HL-60 (cell line): ENCODE measurements around the gene PCDHB5.
"Not testable (repeated sequence)": the region's sequence is repeated elsewhere in the genome, so short reads cannot be mapped to it uniquely, and the experiment has no call there.

ENCODE experiments used
- DNase-seq, 2 experiments: peaks; one replicate each; pipeline ENCODE4 v3.0.0-alpha.2; 2010 to 2020; ENCODE audit warnings: low read depth in 1 of 2, low spot score in 1 of 2
- H3K27ac ChIP-seq: fragments of 250-450 bp; sonication (Bioruptor Pico); replicated peaks from 2 replicates; pipeline ENCODE4 v1.5.1; 2020; ENCODE audit warnings: mild to moderate bottlenecking, moderate library complexity
- H3K27me3 ChIP-seq: fragments of 250-450 bp; sonication (Bioruptor Pico); 2 replicates; pipeline ENCODE4 v1.5.1; 2021; ENCODE audit warnings: mild to moderate bottlenecking, moderate library complexity; ENCODE audit not compliant: insufficient read depth, poor library complexity, severe bottlenecking
- H3K4me3 ChIP-seq: replicated peaks from 2 replicates; pipeline ENCODE4 v1.5.1; 2011; ENCODE audit warnings: mild to moderate bottlenecking, control low read depth, low read length; ENCODE audit not compliant: insufficient read depth
- GABPA ChIP-seq: IDR thresholded peaks from 2 replicates; pipeline ENCODE4 v1.6.1; 2012; ENCODE audit warnings: low read depth
- POLR2AphosphoS5 ChIP-seq: IDR thresholded peaks from 2 replicates; pipeline ENCODE4 v1.6.1; 2012; ENCODE audit warnings: low read depth
- REST ChIP-seq: IDR thresholded peaks from 2 replicates; pipeline ENCODE4 v1.6.1; 2012; ENCODE audit warnings: low read depth; ENCODE audit not compliant: insufficient replicate concordance
- SPI1 ChIP-seq: IDR thresholded peaks from 2 replicates; pipeline ENCODE4 v1.6.1; 2012; ENCODE audit warnings: low read depth, mild to moderate bottlenecking, borderline replicate concordance
- long read RNA-seq: library from polyadenylated mRNA; unstranded; transcript quantifications from one replicate; pipeline ENCODE4 v2.0.0, GENCODE V29; 2020
- TF ChIP-seq, protein P1 (sequence below): IDR thresholded peaks from one replicate; pipeline ENCODE4 v1.5.1; 2011; ENCODE audit warnings: low read length, control low read depth, inconsistent platforms; ENCODE audit not compliant: insufficient read depth

PCDHB5 gene
- long read RNA-seq = 0 reads

- DNase-seq = no peak
- TF ChIP-seq REST = no peak
- no peak for TF ChIP-seq GABPA
- TF ChIP-seq, protein P1, sequence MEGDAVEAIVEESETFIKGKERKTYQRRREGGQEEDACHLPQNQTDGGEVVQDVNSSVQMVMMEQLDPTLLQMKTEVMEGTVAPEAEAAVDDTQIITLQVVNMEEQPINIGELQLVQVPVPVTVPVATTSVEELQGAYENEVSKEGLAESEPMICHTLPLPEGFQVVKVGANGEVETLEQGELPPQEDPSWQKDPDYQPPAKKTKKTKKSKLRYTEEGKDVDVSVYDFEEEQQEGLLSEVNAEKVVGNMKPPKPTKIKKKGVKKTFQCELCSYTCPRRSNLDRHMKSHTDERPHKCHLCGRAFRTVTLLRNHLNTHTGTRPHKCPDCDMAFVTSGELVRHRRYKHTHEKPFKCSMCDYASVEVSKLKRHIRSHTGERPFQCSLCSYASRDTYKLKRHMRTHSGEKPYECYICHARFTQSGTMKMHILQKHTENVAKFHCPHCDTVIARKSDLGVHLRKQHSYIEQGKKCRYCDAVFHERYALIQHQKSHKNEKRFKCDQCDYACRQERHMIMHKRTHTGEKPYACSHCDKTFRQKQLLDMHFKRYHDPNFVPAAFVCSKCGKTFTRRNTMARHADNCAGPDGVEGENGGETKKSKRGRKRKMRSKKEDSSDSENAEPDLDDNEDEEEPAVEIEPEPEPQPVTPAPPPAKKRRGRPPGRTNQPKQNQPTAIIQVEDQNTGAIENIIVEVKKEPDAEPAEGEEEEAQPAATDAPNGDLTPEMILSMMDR = no peak
- no peak for TF ChIP-seq POLR2AphosphoS5
- no peak for TF ChIP-seq SPI1
- Histone ChIP-seq H3K27ac (no peak within 1 kb of the TSS), H3K27me3 (no peaks in the 10 kb centered on the region), H3K4me3 (no peak within 1 kb of the TSS)
Observed at GRCh38 chr5:141135030-141135717, at the start of gene PCDHB5. Gene PCDHB5, plus strand, starts transcription at chr5:141135206. Its CDS starts 229 bp downstream, at chr5:141135435.

DNA sequence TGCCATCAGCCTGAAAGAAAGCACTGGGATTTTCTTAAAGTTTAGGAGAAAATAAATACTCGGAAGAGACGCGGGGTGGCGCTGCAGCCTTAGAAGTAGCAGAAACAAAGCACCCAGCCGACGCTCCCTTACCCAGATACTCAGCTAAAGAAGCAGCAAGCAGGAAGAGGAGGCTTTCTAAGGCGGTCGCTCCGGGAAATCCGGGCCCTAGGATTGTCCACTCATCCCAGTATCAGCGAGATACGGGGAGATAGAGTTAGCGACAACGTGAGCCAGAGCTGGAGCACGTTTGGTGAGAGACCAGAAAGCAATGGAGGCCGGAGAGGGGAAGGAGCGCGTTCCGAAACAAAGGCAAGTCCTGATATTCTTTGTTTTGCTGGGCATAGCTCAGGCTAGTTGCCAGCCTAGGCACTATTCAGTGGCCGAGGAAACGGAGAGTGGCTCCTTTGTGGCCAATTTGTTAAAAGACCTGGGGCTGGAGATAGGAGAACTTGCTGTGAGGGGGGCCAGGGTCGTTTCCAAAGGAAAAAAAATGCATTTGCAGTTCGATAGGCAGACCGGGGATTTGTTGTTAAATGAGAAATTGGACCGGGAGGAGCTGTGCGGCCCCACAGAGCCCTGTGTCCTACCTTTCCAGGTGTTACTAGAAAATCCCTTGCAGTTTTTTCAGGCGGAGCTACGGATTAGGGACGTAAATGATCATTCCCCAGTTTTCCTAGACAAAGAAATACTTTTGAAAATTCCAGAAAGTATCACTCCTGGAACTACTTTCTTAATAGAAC is 40.3 kb upstream of the PCDHB5 start, which contains the start of gene PCDHB2:
PCDHB2 (plus strand) TSS at position 135 of the 782 bp plus-strand sequence; CDS start at position 311, 176 bp downstream.
- no peak for DNase-seq
- H3K27ac ChIP-seq = no peak within 1 kb of the TSS
- H3K27me3 ChIP-seq = no peaks in the 10 kb centered on the region
- no peak for TF ChIP-seq SPI1
- TF ChIP-seq POLR2AphosphoS5 = no peak
- no peak for TF ChIP-seq REST
- TF ChIP-seq, protein P1 = no peak
- TF ChIP-seq GABPA = no peak
- no peak within 1 kb of the TSS for H3K4me3 ChIP-seq

DNA sequence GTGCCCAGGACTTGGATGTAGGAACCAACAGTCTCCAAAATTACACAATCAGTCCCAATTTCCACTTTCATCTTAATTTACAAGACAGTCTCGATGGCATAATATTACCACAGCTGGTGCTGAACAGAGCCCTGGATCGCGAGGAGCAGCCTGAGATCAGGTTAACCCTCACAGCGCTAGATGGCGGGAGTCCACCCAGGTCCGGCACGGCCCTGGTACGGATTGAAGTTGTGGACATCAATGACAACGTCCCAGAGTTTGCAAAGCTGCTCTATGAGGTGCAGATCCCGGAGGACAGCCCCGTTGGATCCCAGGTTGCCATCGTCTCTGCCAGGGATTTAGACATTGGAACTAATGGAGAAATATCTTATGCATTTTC is 39.8 kb upstream of the PCDHB5 start:
- Histone ChIP-seq H3K27ac (no peak overlapping the region), H3K27me3 (no peaks in the 10 kb centered on the region), H3K4me3 (no peak overlapping the region)
- TF ChIP-seq REST (no peak), POLR2AphosphoS5 (no peak), GABPA (no peak), SPI1 (no peak)
- TF ChIP-seq, protein P1 = no peak
- no peak for DNase-seq

DNA sequence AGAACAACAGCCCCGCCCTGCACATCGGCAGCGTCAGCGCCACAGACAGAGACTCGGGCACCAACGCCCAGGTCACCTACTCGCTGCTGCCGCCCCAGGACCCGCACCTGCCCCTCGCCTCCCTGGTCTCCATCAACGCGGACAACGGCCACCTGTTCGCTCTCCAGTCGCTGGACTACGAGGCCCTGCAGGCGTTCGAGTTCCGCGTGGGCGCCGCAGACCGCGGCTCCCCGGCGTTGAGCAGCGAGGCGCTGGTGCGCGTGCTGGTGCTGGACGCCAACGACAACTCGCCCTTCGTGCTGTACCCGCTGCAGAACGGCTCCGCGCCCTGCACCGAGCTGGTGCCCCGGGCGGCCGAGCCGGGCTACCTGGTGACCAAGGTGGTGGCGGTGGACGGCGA is 38.8 kb upstream of the PCDHB5 start:
- DNase-seq, H3K27ac ChIP-seq, H3K27me3 ChIP-seq, H3K4me3 ChIP-seq: not testable (repeated sequence)

DNA sequence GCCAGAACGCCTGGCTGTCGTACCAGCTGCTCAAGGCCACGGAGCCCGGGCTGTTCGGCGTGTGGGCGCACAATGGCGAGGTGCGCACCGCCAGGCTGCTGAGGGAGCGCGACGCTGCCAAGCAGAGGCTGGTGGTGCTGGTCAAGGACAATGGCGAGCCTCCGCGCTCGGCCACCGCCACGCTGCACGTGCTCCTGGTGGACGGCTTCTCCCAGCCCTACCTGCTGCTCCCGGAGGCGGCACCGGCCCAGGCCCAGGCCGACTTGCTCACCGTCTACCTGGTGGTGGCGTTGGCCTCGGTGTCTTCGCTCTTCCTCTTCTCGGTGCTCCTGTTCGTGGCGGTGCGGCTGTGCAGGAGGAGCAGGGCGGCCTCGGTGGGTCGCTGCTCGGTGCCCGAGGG is 38.4 kb upstream of the PCDHB5 start:
- DNase-seq, H3K27me3 ChIP-seq, H3K27ac ChIP-seq, H3K4me3 ChIP-seq: not testable (repeated sequence)
